IPS-20b (cell line): ENCODE results near the gene PPP1R3E.
A peak's percentile ranks its signal among the peaks of the same experiment; 100 is the strongest.
"Not testable (repeated sequence)": the region's sequence is repeated elsewhere in the genome, so short reads cannot be mapped to it uniquely, and the experiment has no call there.

Source experiments
- H3K27ac ChIP-seq: one replicate; pipeline ENCODE4 v1.5.1; 2013; ENCODE audit warnings: low read length
- H3K27me3 ChIP-seq: 2 replicates; pipeline ENCODE4 v1.6.1; 2013; ENCODE audit warnings: mild to moderate bottlenecking, low read length, inconsistent platforms; ENCODE audit not compliant: insufficient read depth
- H3K36me3 ChIP-seq: 2 replicates; pipeline ENCODE4 v1.6.1; 2013; ENCODE audit warnings: low read depth, mild to moderate bottlenecking, inconsistent platforms, low read length, moderate library complexity; ENCODE audit not compliant: insufficient read depth
- H3K4me1 ChIP-seq: 2 replicates; pipeline ENCODE4 v1.6.1; 2013; ENCODE audit warnings: mild to moderate bottlenecking, control low read depth, inconsistent platforms, low read length, moderate library complexity; ENCODE audit not compliant: insufficient read depth
- H3K4me3 ChIP-seq: 2 replicates; pipeline ENCODE4 v1.5.1; 2013; ENCODE audit warnings: mild to moderate bottlenecking, low read length, inconsistent platforms
- H3K9ac ChIP-seq: 2 replicates; pipeline ENCODE4 v1.6.1; 2013; ENCODE audit warnings: low read depth, mild to moderate bottlenecking, inconsistent platforms, low read length, moderate library complexity
- H3K9me3 ChIP-seq: 2 replicates; pipeline ENCODE4 v1.6.1; 2013; ENCODE audit warnings: mild to moderate bottlenecking, low read depth, low read length, inconsistent platforms; ENCODE audit not compliant: insufficient read depth

Gene PPP1R3E

DNA sequence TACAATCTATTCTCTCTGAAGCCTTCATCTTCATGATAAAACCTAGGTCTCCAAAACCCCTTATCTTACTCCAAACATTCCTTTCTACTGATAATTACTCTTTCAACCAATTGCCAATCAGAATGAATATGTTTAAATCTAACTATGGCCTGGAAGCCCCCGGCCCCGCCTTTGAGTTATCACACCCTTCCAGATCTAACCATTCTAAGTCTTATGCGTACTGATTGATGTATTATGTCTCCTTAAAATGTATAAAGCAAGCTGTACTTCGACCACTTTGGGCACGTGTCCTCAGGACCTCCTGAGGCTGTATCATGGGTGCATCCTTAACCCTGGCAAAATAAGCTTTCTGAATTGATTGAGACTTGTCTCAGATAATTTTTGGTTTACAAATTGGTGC, 33.0 kb upstream of the PPP1R3E start:
- no peaks in the 10 kb centered on the region for H3K27me3 ChIP-seq
- no peak overlapping the region for H3K27ac ChIP-seq
- no peaks in the 10 kb centered on the region for H3K36me3 ChIP-seq
- no peaks in the 10 kb centered on the region for H3K4me1 ChIP-seq
- H3K4me3 ChIP-seq, result no peak overlapping the region
- peaks cover 32% of the 10 kb centered on the region for H3K9me3 ChIP-seq
- H3K9ac ChIP-seq, result no peak overlapping the region

DNA sequence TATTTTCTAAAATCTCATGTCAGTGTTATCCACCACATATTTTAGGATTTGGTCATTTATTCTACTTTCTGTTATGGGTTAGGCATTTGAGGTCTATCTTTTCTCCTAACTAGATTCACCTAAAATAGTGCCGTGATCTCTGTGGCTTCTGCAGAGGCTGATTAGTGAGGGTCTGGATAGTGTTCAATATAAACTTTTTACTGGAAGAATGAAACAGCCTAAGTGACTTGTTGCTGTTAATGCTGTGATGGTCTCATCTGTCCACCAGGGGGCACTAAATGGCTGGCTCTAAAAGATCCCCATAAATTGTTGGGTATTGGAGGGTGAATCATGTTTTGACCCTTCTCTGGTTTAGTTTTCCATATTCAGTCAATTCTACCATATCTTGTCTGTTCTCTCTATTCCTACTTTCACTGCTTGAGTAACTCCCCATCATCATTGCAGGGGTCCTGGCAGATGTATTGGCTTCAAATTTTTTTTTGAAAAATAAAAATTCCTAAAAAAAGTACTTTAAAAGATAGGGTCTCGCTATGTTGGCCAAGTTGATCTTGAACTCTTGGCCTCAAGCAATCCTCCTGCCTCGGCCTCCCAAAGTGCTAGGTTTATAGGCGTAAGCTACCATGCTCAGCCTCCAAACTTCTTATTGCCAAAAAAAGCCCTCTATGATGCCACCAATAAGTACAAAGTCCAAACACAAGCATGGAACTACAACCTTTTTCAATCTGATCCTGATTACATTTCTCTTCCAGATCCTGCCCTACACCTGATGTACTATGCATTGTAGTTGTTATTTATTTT, 25.5 kb upstream of the PPP1R3E start:
- H3K9me3 ChIP-seq, result no peaks in the 10 kb centered on the region
- H3K36me3 ChIP-seq, result peaks cover 32% of the 10 kb centered on the region
- no peak overlapping the region for H3K4me3 ChIP-seq
- no peak overlapping the region for H3K27ac ChIP-seq
- no peaks in the 10 kb centered on the region for H3K27me3 ChIP-seq
- peaks cover 1% of the 10 kb centered on the region; the same call in 1 of the 2 replicates for H3K4me1 ChIP-seq
- no peak overlapping the region for H3K9ac ChIP-seq

DNA sequence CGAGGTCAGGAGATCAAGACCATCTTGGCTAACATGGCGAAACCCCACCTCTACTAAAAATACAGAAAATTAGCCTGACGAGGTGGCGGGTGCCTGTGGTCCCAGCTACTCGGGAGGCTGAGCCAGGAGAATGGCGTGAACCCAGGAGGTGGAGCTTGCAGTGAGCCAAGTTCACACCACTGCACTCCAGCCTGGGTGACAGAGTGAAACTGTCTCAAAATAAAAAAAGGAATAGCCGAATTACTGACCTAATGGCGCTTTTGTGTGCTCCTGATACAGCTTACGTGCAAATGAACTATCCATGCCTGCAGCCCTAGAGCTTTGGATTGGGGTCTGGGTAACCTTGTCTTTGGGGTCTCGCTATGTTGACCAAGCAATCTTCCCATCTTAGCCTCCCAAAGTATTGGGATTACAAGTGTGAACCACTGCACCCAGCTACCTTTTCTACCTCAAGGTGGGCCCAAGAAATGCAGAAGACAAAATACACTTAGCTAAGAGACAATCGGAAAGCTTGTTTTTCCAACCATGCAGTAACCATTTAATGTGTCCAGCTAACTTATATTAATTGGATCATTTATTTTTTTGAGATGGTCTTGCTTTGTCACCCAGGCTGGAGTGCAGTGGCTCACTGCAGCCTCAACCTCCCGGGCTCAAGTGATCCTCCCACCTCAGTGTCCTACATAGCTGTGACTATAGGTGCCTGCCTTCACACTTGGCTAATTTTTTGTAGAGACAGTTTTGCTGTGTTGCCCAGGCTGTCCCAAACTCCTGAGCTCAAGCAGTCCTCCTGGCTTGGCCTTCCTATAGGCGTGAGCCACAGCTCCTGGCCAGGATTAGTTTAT, 24.1 kb upstream of the PPP1R3E start:
- H3K4me1 ChIP-seq, result peaks cover 7% of the 10 kb centered on the region; the same call in 1 of the 2 replicates
- no peak overlapping the region for H3K27ac ChIP-seq
- peaks cover 45% of the 10 kb centered on the region for H3K36me3 ChIP-seq
- H3K4me3 ChIP-seq, result no peak overlapping the region
- no peak overlapping the region for H3K9ac ChIP-seq
- H3K9me3 ChIP-seq, result no peaks in the 10 kb centered on the region
- H3K27me3 ChIP-seq, result no peaks in the 10 kb centered on the region

DNA sequence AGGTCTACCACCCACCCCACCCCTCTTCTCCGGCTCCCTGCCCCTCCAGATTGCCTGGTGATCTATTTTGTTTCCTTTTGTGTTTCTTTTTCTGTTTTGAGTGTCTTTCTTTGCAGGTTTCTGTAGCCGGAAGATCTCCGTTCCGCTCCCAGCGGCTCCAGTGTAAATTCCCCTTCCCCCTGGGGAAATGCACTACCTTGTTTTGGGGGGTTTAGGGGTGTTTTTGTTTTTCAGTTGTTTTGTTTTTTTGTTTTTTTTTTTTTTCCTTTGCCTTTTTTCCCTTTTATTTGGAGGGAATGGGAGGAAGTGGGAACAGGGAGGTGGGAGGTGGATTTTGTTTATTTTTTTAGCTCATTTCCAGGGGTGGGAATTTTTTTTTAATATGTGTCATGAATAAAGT, 23.1 kb upstream of the PPP1R3E start:
- not testable (repeated sequence) for H3K27ac ChIP-seq, H3K4me1 ChIP-seq, H3K9me3 ChIP-seq

DNA sequence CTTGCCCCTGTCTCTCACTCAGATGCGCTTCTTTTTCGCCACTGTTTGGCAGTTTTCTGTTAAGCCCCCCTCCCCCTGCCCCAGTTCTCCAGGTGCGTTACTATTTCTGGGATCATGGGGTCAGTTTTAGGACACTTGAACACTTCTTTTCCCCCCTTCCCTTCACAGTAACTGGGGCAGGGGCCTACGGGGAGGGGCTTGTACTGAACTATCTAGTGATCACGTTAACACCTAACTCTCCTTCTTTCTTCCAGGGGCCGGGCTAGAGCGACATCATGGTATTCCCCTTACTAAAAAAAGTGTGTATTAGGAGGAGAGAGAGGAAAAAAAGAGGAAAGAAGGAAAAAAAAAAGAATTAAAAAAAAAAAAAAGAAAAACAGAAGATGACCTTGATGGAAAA, 22.3 kb upstream of the PPP1R3E start:
- Histone ChIP-seq H3K27me3 (no peaks in the 10 kb centered on the region), H3K4me3 (no peak overlapping the region), H3K4me1 (peaks cover 9% of the 10 kb centered on the region; the same call in 1 of the 2 replicates), H3K36me3 (peaks cover 45% of the 10 kb centered on the region), H3K27ac (no peak overlapping the region), H3K9me3 (no peaks in the 10 kb centered on the region), H3K9ac (no peak overlapping the region)

More for the DNA sequence above, 23.1 kb upstream of the PPP1R3E start:
- H3K4me3 ChIP-seq, H3K27me3 ChIP-seq, H3K9ac ChIP-seq: not testable (repeated sequence)
- H3K36me3 ChIP-seq, result peaks cover 45% of the 10 kb centered on the region

DNA sequence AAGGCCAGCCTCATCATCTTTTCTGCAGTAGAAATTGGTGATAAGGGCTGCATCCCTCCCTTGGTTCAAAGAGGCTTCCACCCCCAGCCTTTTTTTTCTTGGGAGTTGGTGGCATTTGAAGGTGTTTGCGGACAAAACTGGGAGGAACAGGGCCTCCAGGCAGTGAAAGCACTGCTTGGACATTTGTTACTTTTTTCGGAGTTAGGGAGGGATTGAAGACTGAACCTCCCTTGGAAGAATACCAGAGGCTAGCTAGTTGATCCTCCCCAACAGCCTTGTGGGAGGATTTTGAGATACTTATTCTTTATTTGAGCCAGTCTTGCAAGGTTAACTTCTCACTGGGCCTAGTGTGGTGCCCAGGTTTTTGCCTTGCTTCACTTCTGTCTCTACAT, 21.8 kb upstream of the PPP1R3E start:
- Histone ChIP-seq H3K4me1 (peaks cover 9% of the 10 kb centered on the region; the same call in 1 of the 2 replicates), H3K9me3 (no peaks in the 10 kb centered on the region), H3K27ac (no peak overlapping the region), H3K4me3 (no peak overlapping the region), H3K9ac (no peak overlapping the region), H3K36me3 (peaks cover 45% of the 10 kb centered on the region), H3K27me3 (no peaks in the 10 kb centered on the region)

DNA sequence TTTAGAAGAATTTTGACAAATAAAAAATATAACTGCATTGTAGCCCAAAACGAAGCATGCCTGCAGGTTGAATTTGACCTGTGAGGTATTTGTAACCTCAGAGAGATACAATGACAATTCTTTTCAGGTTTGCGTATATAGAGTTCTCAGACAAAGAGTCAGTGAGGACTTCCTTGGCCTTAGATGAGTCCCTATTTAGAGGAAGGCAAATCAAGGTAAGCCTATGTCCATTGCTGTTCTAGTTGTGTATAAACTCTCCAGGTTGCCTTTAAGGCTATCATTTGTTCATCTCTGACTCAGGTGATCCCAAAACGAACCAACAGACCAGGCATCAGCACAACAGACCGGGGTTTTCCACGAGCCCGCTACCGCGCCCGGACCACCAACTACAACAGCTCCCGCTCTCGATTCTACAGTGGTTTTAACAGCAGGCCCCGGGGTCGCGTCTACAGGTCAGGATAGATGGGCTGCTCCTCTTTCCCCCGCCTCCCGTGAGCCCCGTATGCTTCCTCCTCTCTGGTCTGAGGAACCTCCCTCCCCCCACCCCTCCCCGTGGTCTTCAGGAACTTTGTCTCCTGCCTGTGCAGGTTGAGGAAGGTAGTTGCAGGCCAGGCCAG, 21.3 kb upstream of the PPP1R3E start:
- no peaks in the 10 kb centered on the region for H3K9me3 ChIP-seq
- no peak overlapping the region for H3K9ac ChIP-seq
- H3K4me1 ChIP-seq, result peaks cover 9% of the 10 kb centered on the region; the same call in 1 of the 2 replicates
- peaks cover 45% of the 10 kb centered on the region for H3K36me3 ChIP-seq
- H3K27ac ChIP-seq, result no peak overlapping the region
- no peak overlapping the region for H3K4me3 ChIP-seq
- no peaks in the 10 kb centered on the region for H3K27me3 ChIP-seq

DNA sequence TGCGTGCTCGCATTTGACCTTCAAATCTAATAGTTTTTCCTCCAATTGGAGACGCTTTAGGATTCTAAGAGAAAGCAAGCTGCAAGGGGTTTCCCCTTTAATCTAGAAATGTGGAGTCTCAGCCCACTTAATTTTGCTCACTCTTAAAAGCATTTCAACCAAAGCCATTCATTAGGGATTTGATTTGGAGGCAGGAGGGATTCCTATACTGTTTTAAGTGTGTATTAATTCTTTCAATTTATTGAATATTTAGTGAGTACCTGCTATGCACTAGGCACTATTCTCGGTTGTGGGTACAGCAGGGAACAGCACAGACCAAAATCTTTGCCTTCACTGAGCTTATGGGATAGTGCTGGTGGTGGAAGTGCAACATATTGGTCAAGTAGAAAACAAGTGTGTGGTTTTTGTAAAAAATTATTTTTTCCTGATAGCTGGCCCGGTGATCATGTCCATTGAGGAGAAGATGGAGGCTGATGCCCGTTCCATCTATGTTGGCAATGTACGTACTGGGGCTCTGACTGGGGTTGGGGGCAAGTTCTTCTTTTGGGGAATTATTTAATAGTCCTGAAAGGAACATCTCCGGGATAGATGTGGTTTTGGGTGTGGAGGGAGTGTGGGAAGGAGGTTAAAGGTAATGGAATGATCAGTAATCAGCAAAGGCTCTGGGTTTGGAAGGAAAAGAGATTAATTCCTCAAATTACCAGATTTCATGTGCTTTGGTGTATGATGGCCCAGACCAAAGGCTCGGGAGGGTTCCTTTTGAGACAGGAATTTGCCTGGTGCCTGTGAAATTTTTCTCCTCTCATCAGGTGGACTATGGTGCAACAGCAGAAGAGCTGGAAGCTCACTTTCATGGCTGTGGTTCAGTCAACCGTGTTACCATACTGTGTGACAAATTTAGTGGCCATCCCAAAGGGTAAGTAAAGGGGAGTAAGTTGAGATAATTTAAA, 20.2 kb upstream of the PPP1R3E start:
- H3K36me3 ChIP-seq, result peaks cover 45% of the 10 kb centered on the region

DNA sequence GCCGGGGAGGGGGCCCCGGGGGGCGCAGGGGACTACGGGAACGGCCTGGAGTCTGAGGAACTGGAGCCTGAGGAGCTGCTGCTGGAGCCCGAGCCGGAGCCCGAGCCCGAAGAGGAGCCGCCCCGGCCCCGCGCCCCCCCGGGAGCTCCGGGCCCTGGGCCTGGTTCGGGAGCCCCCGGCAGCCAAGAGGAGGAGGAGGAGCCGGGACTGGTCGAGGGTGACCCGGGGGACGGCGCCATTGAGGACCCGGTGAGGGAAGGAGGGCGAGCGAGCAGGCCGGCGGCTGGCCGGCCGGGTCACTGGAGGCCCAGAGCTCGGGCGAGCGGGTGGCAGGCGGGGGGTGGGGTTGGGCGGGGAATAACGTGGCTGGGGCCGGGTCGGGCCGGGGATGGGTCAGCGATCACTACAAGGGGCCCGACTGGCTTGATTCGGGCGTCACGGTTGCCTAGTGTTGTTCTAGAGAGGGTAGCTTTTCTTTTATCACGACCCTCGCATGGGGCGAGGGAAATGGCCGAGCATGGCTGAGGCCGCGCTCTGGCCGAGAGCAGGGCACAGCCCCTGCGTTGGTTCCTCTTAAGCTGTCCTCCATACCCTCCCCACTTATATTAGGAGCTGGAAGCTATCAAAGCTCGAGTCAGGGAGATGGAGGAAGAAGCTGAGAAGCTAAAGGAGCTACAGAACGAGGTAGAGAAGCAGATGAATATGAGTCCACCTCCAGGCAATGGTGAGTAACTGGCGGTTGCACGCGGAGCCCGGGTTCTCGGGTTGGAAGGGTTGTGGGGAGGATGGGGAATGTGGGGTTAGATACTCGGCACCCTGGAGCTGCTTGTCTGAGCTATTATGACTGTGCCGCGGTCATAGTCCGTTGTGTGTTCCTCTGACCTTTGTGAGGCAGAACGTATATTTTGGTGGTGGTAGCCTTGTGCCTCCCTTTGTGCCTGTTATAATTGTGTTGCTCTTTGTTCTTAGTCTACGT, 19.2 kb upstream of the PPP1R3E start:
- Histone ChIP-seq H3K4me3 (peak overlapping the region; percentile 97), H3K36me3 (peaks cover 45% of the 10 kb centered on the region), H3K9me3 (no peaks in the 10 kb centered on the region), H3K27ac (peak overlapping the region; percentile 96), H3K27me3 (no peaks in the 10 kb centered on the region), H3K9ac (peak overlapping the region; percentile 99), H3K4me1 (peaks cover 9% of the 10 kb centered on the region; the same call in 1 of the 2 replicates)

More for the DNA sequence above, 20.2 kb upstream of the PPP1R3E start:
- H3K9me3 ChIP-seq, result no peaks in the 10 kb centered on the region
- peak overlapping the region; percentile 97 for H3K4me3 ChIP-seq
- H3K4me1 ChIP-seq, result peaks cover 9% of the 10 kb centered on the region; the same call in 1 of the 2 replicates
- peak overlapping the region; percentile 96 for H3K27ac ChIP-seq
- no peaks in the 10 kb centered on the region for H3K27me3 ChIP-seq
- peak overlapping the region; percentile 99 for H3K9ac ChIP-seq
